Activated CD8-positive, alpha-beta memory T cell treated with anti-CD3 and anti-CD28 coated beads, Interleukin-2, amount 50 U/mL, for 24 hours (primary cell): ENCODE measurements around the gene IRF9.

Experiments
- DNase-seq: peaks from one replicate; pipeline ENCODE4 v3.0.0-alpha.2; 2020; ENCODE audit errors: extremely low read depth

IRF9 gene

DNA sequence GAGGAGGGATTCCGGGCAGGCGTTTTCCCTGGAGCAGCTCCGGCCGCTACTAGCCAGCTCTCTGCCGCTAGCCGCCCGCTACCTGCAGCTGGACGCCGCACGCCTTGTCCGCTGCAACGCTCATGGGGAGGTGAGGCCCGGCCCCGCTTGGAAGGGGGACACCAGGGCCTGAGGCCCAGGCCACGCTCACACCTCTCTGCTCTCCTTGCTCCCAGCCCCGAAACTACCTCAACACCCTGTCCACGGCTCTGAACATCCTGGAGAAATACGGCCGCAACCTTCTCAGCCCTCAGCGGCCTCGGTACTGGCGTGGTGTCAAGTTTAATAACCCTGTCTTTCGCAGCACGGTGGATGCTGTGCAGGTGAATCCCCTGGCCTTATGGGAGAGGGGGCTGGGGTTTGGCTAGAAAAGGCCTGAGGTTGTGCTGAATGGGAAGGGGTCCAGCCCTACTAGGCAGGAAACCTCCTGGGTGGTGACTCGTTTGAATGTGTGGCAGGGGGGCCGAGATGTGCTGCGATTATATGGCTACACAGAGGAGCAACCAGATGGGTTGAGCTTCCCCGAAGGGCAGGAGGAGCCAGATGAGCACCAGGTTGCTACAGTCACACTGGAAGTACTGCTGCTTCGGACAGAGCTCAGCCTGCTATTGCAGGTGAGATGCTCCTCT is 13.2 kb upstream of the IRF9 start:
- no peak for DNase-seq

DNA sequence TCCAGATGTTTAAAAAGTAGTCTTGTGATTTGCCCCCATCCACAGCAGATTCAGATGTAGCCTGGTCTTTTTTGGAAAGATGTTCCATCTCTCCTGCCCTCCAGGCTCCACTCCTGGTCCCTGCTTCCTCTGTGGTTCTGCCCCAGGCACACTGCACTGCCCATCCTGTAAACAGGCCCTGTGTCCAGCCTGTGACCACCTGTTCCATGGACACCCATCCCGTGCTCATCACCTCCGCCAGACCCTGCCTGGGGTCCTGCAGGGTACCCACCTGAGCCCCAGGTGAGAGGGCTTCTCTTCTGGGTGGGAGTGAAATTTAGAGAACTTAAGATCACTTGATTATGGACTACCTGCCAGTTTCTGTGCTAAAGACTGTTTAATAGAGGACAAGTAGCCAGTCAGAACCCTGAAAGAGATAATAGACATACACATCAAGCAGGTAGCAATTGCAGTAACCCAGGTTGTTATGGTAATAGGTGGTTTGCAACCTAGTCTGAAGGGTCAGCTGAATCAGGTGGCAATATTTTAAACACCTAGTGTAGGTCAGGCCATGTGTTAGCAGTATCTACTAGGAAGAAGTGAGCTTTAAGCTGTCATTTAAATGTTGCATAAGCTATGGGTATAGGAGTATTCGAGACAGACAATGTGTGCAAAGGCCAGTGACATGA is 11.6 kb upstream of the IRF9 start:
- no peak for DNase-seq

DNA sequence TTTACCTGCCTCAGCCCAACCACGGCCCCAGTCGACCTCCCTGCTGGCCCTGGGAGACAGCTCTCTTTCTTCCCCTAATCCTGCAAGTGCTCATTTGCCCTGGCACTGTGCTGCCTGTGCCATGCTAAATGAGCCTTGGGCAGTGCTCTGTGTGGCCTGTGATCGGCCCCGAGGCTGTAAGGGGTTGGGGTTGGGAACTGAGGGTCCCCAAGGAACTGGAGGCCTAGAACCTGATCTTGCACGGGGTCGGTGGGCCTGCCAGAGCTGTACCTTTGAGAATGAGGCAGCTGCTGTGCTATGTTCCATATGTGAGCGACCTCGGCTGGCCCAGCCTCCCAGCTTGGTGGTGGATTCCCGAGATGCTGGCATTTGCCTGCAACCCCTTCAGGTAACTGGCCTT is 11.0 kb upstream of the IRF9 start:
- no peak for DNase-seq

DNA sequence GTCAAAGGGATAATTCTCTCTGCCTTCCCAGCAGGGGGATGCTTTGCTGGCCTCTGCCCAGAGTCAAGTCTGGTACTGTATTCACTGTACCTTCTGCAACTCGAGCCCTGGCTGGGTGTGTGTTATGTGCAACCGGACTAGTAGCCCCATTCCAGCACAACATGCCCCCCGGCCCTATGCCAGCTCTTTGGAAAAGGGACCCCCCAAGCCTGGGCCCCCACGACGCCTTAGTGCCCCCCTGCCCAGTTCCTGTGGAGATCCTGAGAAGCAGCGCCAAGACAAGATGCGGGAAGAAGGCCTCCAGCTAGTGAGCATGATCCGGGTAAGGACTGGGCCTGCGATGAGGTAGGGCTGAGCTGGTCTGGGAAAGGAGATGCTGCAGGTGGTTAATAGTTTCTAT is 10.5 kb upstream of the IRF9 start:
- no peak for DNase-seq

DNA sequence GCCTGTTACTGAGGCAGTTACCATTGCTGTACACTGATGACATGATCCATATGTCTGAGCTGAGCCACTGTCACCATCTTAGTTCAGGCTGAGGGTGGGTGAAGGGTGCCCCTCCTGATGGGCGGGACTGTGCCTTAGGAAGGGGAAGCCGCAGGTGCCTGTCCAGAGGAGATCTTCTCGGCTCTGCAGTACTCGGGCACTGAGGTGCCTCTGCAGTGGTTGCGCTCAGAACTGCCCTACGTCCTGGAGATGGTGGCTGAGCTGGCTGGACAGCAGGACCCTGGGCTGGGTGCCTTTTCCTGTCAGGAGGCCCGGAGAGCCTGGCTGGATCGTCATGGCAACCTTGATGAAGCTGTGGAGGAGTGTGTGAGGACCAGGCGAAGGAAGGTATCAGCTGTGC is 10.1 kb upstream of the IRF9 start:
- DNase-seq: no peak

DNA sequence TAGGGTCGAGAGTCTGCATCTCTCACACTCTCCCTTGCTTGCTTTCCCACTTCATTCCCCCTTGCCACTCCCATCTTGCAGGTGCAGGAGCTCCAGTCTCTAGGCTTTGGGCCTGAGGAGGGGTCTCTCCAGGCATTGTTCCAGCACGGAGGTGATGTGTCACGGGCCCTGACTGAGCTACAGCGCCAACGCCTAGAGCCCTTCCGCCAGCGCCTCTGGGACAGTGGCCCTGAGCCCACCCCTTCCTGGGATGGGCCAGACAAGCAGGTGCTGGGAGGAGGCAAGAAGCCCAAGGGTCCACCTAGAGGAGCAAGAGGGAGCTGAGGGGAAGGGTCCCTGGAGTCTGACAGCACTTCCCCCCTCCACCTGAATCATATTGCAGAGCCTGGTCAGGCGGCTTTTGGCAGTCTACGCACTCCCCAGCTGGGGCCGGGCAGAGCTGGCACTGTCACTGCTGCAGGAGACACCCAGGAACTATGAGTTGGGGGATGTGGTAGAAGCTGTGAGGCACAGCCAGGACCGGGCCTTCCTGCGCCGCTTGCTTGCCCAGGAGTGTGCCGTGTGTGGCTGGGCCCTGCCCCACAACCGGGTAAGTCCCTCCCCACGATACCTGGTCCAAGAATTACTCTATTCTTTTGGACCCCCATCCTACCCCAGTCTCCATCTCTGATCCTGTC is 9.5 kb upstream of the IRF9 start:
- DNase-seq: no peak

DNA sequence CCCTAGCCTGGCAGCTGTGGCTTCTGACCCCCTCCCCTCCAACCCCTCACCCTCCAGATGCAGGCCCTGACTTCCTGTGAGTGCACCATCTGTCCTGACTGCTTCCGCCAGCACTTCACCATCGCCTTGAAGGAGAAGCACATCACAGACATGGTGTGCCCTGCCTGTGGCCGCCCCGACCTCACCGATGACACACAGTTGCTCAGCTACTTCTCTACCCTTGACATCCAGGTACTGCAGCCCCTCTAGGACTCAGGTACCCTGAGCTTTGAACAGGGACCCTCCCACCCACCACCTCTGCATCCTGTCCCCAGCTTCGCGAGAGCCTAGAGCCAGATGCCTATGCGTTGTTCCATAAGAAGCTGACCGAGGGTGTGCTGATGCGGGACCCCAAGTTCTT is 6.0 kb upstream of the IRF9 start:
- DNase-seq: no peak

DNA sequence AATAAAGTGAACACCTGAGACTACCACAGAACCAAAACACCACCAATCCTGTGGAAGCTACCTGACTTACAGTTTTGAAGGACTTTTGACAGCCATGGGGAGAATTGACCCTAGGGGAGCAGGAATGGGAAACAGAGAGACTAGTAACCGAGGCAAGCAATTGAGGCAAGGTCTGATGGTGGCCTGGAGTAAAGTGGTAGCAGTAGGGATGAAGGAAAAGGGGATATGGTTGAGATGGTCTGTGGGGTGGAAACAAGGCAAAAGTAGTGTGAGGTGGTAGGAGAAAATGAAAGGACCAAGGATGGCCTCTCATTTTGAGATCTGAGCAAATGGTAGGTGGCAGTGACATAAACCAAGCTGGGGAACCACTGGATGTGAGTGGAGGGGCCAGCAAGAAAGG is 4.2 kb upstream of the IRF9 start:
- DNase-seq: no peak

DNA sequence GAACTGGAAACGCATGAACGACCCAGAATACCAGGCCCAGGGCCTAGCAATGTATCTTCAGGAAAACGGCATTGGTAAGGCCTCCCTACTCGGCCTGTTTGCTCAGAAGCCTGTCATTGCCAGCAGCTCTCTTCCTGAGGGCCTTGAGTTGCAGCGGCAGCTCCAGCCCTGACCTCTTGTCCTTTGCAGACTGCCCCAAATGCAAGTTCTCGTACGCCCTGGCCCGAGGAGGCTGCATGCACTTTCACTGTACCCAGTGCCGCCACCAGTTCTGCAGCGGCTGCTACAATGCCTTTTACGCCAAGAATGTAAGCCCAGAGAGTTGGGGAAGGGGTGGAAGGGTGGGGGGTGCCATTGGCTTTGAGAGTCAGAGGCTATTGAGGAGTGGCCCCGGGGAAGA is 3.7 kb upstream of the IRF9 start:
- no peak for DNase-seq

DNA sequence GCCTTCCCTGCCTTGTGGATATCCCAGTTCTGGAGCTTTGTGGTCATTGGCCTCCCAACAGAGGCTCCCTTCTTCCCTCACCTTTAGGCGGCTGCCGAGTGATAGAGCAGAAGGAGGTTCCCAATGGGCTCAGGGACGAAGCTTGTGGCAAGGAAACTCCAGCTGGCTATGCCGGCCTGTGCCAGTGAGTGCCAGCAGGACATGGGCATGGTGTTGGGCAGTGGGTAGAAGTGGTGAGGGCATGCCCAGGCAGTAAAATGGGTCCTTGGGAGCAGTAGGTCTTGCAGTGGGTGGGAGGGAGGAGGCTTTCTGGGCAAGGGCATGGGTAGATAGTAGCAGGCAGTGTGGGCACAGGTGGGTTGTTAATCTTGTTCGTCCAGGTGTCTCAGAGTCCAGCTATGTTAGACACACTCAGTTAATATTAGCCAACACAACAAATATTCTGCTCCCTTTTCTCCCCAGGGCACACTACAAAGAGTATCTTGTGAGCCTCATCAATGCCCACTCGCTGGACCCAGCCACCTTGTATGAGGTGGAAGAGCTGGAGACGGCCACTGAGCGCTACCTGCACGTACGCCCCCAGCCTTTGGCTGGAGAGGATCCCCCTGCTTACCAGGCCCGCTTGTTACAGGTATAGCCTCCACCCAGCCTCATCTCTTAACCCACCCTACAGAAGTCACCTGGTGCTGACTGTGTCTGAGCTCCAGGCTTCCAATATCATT is 1.1 kb upstream of the IRF9 start:
- DNase-seq: no peak

DNA sequence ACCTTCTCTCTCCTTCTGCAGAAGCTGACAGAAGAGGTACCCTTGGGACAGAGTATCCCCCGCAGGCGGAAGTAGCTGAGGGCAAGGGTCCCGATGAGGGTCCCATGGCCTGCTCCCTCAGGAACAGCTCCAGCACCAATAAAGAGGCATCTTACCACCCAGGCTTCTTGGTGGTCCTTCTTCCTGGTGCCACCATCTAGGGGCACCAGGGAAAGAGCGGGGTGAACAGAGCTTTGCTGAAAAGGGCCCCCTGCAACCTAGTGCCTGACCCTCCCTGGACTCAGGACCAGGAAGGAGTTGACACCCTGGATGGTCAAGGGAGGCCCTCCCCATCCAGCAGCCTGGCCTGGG is 591 bp upstream of the IRF9 start:
- DNase-seq: no peak

DNA sequence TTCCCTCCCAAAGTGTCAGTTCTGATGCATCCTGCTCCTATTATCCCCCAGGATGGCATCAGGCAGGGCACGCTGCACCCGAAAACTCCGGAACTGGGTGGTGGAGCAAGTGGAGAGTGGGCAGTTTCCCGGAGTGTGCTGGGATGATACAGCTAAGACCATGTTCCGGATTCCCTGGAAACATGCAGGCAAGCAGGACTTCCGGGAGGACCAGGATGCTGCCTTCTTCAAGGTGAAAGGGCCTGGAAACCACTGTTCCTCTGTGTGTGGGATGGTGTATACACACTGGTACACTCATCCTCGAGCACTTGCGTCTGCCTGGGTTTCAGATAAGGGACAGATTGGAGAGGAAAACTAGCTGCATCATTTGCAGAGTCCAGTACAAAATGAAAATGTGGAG is 1.0 kb downstream of the IRF9 start:
- no peak for DNase-seq

DNA sequence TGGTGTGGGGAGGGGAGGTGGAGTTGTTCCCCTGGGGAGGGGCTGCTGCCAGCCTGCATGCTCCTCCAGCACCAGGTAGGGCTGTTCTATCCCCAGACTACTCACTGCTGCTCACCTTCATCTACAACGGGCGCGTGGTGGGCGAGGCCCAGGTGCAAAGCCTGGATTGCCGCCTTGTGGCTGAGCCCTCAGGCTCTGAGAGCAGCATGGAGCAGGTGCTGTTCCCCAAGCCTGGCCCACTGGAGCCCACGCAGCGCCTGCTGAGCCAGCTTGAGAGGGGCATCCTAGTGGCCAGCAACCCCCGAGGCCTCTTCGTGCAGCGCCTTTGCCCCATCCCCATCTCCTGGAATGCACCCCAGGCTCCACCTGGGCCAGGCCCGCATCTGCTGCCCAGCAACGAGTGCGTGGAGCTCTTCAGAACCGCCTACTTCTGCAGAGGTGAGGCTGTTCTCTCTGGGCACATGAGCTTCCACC is 3.5 kb downstream of the IRF9 start:
- DNase-seq: no peak

DNA sequence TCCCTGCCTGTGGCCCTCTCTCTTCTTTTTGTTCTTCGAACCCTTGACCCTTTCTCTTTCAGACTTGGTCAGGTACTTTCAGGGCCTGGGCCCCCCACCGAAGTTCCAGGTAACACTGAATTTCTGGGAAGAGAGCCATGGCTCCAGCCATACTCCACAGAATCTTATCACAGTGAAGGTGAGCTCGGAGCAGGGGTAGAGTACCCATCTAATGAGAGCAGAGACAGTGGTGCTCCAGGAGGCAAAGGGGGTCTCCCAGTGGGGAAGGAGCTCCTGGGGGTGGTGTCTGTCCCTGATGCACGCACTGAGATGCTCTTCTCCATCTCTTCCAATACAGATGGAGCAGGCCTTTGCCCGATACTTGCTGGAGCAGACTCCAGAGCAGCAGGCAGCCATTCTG is 4.7 kb downstream of the IRF9 start:
- no peak for DNase-seq

DNA sequence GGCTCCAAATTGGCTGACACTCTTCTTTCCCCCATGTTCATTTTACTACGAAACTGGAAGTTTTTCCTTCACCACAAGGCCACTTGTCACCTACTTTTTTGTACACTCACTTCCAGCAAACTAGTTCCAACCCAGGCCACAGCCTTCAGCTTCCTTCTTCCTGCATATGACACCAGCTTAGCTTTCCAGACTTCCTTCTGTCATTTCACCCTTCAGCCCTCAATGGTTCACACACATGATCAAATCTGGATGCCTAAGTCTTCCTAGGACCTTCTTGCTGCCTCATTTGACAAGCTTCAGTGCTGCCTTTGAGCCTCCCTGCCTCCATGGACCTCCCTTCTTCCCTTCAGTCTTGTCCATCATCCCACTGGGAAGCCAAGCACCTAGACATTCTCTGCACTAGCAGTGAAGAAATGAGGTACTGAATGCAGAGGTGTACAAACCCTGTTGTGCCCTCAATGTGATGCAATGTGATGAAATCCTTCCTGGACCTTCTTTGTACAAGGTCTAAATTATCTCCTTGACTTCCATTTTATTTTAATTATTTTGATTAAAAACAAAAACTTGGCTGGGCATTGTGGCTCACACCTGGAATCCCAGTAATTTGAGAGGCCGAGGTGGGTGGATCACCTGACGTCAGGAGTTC is 6.5 kb downstream of the IRF9 start:
- no peak for DNase-seq

DNA sequence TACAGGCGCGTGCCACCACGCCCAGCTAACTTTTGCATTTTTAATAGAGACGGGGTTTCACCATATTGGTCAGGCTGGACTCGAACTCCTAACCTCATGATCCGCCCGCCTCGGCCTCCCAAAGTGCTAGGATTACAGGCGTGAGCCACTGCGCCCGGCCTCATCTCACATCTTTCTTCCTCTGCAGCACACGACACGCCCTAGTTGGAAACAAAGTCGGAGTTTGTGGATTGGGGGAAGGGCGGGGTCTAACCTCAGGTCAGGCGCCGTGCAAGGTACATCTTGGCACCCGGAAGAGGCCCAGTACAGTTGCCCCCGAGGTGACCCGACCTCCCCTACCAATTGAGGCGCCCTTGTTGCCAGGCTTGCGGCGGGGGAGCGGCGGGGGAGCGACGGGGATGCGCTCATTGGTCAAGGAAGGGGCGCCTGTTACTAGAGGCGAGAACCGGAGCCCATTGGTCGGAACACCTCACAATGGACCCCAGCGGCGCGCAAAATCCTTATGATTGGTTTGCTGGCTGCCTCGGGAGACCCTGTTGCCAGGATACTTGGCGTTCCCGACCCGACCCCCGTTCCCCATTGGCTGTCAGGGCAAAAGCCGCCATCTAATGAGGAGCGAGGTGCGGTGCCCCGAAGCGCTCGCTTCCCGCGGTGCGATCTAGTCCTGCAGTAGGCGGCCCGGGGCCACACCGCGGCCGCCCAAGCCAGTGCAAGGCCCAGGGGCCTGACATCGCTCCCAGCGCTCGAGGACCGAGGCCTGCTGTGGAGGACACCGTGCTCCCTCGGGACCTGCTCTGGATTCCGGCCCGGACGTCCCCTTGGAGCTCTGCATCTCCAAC is 10.6 kb downstream of the IRF9 start, which contains the start of gene REC8:
REC8 (plus strand) TSS at position 659 of the 839 bp plus-strand sequence. CDS start 473 bp downstream, outside the sequence.
- DNase-seq: peak; percentile 54

DNA sequence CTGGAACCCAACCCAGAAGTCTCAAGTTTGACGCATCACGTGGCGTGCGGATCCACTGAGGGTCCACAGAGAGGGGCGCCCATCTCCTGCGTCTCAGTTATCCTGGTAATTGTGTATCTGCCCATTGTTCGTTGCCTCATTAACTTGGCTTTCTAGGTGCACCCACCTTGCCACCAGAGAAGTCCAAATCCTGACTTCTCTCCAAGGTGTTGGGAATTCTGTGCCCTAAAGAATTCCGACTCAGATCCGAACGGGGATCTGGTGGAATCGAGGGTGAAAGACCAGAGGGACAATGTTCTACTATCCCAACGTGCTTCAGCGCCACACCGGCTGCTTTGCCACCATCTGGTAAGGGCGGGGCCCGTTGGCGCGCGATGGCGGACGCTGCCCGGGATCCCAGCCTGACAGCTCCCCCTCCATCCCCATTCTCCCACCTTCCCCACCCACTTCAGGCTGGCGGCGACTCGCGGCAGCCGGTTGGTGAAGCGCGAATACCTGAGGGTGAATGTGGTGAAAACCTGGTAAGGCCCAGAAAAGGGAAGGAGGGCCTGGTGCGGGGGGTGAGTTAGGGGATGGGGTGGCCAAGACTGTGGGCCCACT is 11.3 kb downstream of the IRF9 start:
- DNase-seq: no peak

DNA sequence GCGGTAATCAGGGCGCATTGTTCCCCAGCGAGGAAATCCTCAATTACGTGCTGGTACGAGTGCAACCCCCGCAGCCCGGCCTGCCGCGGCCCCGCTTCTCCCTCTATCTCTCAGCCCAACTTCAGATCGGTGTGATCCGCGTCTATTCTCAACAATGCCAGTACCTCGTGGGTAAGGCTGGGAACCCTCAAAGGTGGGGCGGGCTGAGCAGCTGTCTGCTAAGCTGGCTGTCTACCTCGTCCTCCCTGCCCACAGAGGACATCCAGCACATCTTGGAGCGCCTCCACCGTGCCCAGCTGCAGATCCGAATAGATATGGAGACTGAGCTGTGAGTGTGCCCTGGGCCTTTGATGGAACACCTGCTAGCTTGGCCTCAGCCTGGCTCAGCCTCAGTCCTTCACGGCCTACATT is 11.8 kb downstream of the IRF9 start:
- no peak for DNase-seq

DNA sequence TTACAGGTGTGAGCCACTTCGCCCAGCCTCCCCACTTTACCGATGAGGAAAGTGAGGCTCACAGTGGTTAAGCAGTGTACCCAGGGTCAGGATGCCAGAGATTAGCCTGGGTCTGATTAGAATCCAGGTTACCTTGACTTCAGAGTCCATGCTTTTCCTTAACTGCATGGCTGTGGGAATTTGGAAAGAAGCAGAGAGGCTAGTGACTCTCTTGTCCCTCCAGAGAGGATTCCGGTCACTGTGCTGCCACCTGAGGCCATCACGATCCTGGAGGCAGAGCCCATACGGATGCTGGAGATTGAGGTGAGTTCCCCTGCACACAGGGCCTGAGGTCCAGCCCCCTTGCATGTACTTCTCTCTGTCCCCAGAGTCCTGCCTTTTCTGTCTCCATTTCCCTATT is 15.5 kb downstream of the IRF9 start:
- no peak for DNase-seq

DNA sequence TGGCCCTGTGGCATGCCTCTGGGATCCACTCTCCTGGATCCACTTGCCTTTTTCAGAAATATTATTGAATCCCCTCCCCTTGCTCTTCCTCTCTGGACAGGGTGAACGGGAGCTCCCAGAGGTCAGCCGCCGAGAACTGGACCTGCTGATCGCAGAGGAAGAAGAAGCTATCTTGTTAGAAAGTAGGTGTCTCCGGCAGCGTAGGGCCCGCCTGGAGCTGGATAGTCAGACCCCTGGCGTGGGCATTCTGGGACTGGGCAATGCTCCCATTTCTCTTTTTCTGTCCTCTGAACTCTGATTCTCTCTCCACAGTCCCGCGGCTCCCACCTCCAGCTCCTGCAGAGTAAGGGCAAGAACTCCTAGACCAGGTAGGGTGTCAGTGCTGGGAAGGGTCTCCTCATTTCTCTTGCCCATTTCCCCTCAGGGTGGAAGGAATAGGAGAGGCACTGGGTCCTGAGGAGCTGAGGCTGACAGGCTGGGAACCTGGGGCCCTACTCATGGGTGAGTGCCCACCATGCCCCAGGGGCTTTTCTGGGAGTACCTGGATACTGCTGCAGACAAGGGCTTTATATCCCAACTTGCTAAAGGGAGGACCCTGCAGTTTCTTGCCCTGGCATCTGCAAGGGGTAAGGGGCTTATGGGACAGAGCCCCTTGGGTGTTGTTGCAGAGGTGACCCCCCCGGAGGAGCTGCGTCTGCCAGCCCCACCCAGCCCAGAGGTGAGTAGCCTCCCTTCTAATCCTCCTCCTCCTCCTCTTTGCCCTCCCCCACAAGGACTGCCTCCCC is 16.2 kb downstream of the IRF9 start:
- DNase-seq: no peak
